Body of pancreas (tissue), 4 donors: Measurements from ENCODE around the gene PNP. TPM values are rescaled to one million over a fixed set of nuclear protein-coding genes. Genes with fewer than 3 reads are reported as not detected.

Source experiments
- ATAC-seq: fragments of 150-250 bp; one replicate; pipeline ENCODE4 v1.9.1; 2016
- DNase-seq, 4 donors: peaks; one replicate each; pipeline ENCODE4 v3.0.0-alpha.2; 2019
- H3K27ac ChIP-seq, 4 donors: fragments of 200-600 bp; sonication (generic); 1 replicate in 3 of 4; 2 replicates in 1 of 4; pipeline versions ENCODE4 v1.5.1 to v1.6.1; 2016 to 2019; ENCODE audit warnings: mild to moderate bottlenecking in 1 of 4, mixed read lengths in 1 of 4, moderate library complexity in 1 of 4
- H3K27me3 ChIP-seq, 2 donors: fragments of 200-600 bp; sonication (generic); one replicate each; pipeline ENCODE4 v1.6.0; 2016; ENCODE audit warnings: mild to moderate bottlenecking in 1 of 2
- H3K36me3 ChIP-seq, 2 donors: fragments of 200-600 bp; sonication (generic); replicated peaks in 1 of 2; 2 replicates each; pipeline ENCODE4 v1.5.1; 2016; ENCODE audit warnings: low read depth in 2 of 2; ENCODE audit not compliant: insufficient read depth in 1 of 2
- H3K4me1 ChIP-seq: fragments of 200-600 bp; sonication (generic); one replicate; pipeline ENCODE4 v1.6.0; 2016
- H3K4me3 ChIP-seq, 2 donors: fragments of 200-600 bp; sonication (generic); 1 replicate in 1 of 2; 2 replicates in 1 of 2; pipeline ENCODE4 v1.5.1; 2016 to 2019
- H3K9me3 ChIP-seq, 3 donors: fragments of 200-600 bp; sonication (generic); 1 replicate in 2 of 3; 2 replicates in 1 of 3; pipeline ENCODE4 v1.5.1; 2016
- CTCF ChIP-seq, 7 experiments: fragments of 450-650 bp in 4 of 7; fragments of 200-600 bp in 3 of 7; sonication (generic) in 3 of 7; IDR thresholded peaks; one replicate each; pipeline ENCODE4 v1.5.1; 2016 to 2019; ENCODE audit warnings: antibody characterized with exemption in 7 of 7
- POLR2A ChIP-seq, 3 donors: fragments of 450-650 bp; IDR thresholded peaks; one replicate each; pipeline ENCODE4 v1.6.1; 2016; ENCODE audit warnings: antibody characterized with exemption in 3 of 3, mild to moderate bottlenecking in 2 of 3
- WGBS, 2 donors: methylation state at CpG; one replicate each; pipeline ENCODE4 v1.1.5; 2017; 5-methylcytosine and 5-hydroxymethylcytosine counted together
- intact Hi-C: fragments of 100-400 bp; cut with DNase I; formaldehyde crosslinking; loops from one replicate; pipeline ENCODE4 v1.15.1; 2023
- total RNA-seq, 2 donors: library from RNA; depleted of rRNA; stranded (reverse); fragments of >200 nt; gene quantifications; one replicate each; pipeline ENCODE4 v1.1.0, GENCODE V29; 2016

The PNP gene
- total RNA-seq, 2 donors from 2014 or later, result 20.4 to 24.9 TPM

GRCh38 chr14:20427231-20428009, 41.8 kb upstream of the PNP start:
- H3K27ac ChIP-seq, result peak overlapping the region in 2 of 4 donors; percentile 31 to 39
- ATAC-seq (peak; percentile 42), DNase-seq (peak in 1 of 4 donors; percentile 11)
- H3K36me3 ChIP-seq, result no peaks in the 10 kb centered on the region
- WGBS, 2 donors, result 59 to 69% methylated on average over 5 of the region's 5 CpGs
- H3K4me1 ChIP-seq, result peaks cover 8% of the 10 kb centered on the region
- intact Hi-C loops, result no loop called here
- no peaks in the 10 kb centered on the region for H3K27me3 ChIP-seq
- TF ChIP-seq CTCF (IDR thresholded peaks at IDR 0.05) (no peak), POLR2A (IDR thresholded peaks at IDR 0.05) (no peak)
- no peak overlapping the region for H3K4me3 ChIP-seq
- no peaks in the 10 kb centered on the region for H3K9me3 ChIP-seq

- DNase-seq (no peak), ATAC-seq (no peak)
- H3K4me3 ChIP-seq, result no peak overlapping the region
- H3K36me3 ChIP-seq, result no peaks in the 10 kb centered on the region
- H3K27me3 ChIP-seq, result no peaks in the 10 kb centered on the region
- TF ChIP-seq CTCF (IDR thresholded peaks at IDR 0.05) (no peak), POLR2A (IDR thresholded peaks at IDR 0.05) (no peak)
- intact Hi-C loops, result no loop called here
- H3K27ac ChIP-seq, result peak overlapping the region in 1 of 4 donors; percentile 31
- 57 to 80% methylated on average over 5 of the region's 5 CpGs for WGBS, 2 donors
- peaks cover 8% of the 10 kb centered on the region for H3K4me1 ChIP-seq
- H3K9me3 ChIP-seq, result no peaks in the 10 kb centered on the region
Measured at GRCh38 chr14:20428010-20428365, 41.2 kb upstream of the PNP start.

- no peak for ATAC-seq
- intact Hi-C loops, result no loop called here
- no peaks in the 10 kb centered on the region for H3K36me3 ChIP-seq
- H3K4me1 ChIP-seq, result peaks cover 8% of the 10 kb centered on the region
- DNase-seq, result no peak
- H3K9me3 ChIP-seq, result no peaks in the 10 kb centered on the region
- WGBS, 2 donors, result 37 to 54% methylated on average over 5 of the region's 5 CpGs
- H3K4me3 ChIP-seq, result no peak overlapping the region
- H3K27ac ChIP-seq, result no peak overlapping the region
- no peaks in the 10 kb centered on the region for H3K27me3 ChIP-seq
- TF ChIP-seq POLR2A (IDR thresholded peaks at IDR 0.05), result no peak
- no peak for TF ChIP-seq CTCF (IDR thresholded peaks at IDR 0.05)
Measured at GRCh38 chr14:20428802-20429201, 40.4 kb upstream of the PNP start.

- ATAC-seq (peak; percentile 48), DNase-seq (peak; percentile 38 to 75 (median 56))
- intact Hi-C loops, result no loop called here
- Histone ChIP-seq H3K27me3 (no peaks in the 10 kb centered on the region), H3K4me3 (no peak overlapping the region), H3K27ac (no peak overlapping the region), H3K36me3 (no peaks in the 10 kb centered on the region), H3K9me3 (no peaks in the 10 kb centered on the region), H3K4me1 (peaks cover 8% of the 10 kb centered on the region)
- WGBS, 2 donors, result 47 to 70% methylated on average over 3 to 30 of the region's 30 CpGs
- no peak for TF ChIP-seq CTCF (IDR thresholded peaks at IDR 0.05)
Measured at GRCh38 chr14:20429801-20430669, 39.2 kb upstream of the PNP start.
